KMS-11 (cell line): ENCODE data around the gene MPHOSPH6.

ENCODE experiments used
- H2AFZ ChIP-seq: fragments of 200-600 bp; sonication (generic); 2 replicates; pipeline ENCODE4 v1.6.1; 2016; ENCODE audit warnings: antibody characterized with exemption, mixed run types, low read depth
- H3K27ac ChIP-seq: fragments of 200-600 bp; sonication (generic); 2 replicates; pipeline ENCODE4 v1.6.1; 2016; ENCODE audit warnings: mild to moderate bottlenecking, mixed run types
- H3K27me3 ChIP-seq: fragments of 200-600 bp; sonication (generic); 2 replicates; pipeline ENCODE4 v1.6.1; 2017; ENCODE audit warnings: mild to moderate bottlenecking, low read depth, mixed run types, moderate library complexity; ENCODE audit not compliant: insufficient read depth
- H3K36me3 ChIP-seq: fragments of 200-600 bp; sonication (generic); 2 replicates; pipeline ENCODE4 v1.6.1; 2017; ENCODE audit warnings: mild to moderate bottlenecking, mixed run types; ENCODE audit not compliant: insufficient read depth
- H3K4me1 ChIP-seq: fragments of 200-600 bp; sonication (generic); 2 replicates; pipeline ENCODE4 v1.6.1; 2016; ENCODE audit warnings: mild to moderate bottlenecking, low read depth, mixed run types; ENCODE audit not compliant: poor library complexity, severe bottlenecking
- H3K4me2 ChIP-seq: fragments of 200-600 bp; sonication (generic); 2 replicates; pipeline ENCODE4 v1.7.0; 2016; ENCODE audit warnings: mild to moderate bottlenecking, mixed run types
- H3K4me3 ChIP-seq: fragments of 200-600 bp; sonication (generic); IDR thresholded peaks from 2 replicates; pipeline ENCODE4 v1.6.1; 2017; ENCODE audit warnings: low read depth, low read length, mixed read lengths; ENCODE audit not compliant: insufficient read depth
- H3K79me2 ChIP-seq: fragments of 200-600 bp; sonication (generic); 2 replicates; pipeline ENCODE4 v1.6.1; 2016; ENCODE audit warnings: low read depth, mixed run types; ENCODE audit not compliant: insufficient read depth
- H3K9ac ChIP-seq: fragments of 200-600 bp; sonication (generic); 2 replicates; pipeline ENCODE4 v1.6.1; 2016; ENCODE audit warnings: mild to moderate bottlenecking, mixed run types
- H4K20me1 ChIP-seq: fragments of 200-600 bp; sonication (generic); 2 replicates; pipeline ENCODE4 v1.6.1; 2016; ENCODE audit warnings: mild to moderate bottlenecking, mixed run types; ENCODE audit not compliant: insufficient read depth
- CTCF ChIP-seq: fragments of 200-600 bp; sonication (generic); conservative IDR thresholded peaks from 2 replicates; pipeline ENCODE4 v1.6.1; 2017; ENCODE audit warnings: low read depth, mild to moderate bottlenecking, antibody characterized with exemption, low read length, moderate library complexity, mixed read lengths

Gene MPHOSPH6

GRCh38 chr16:82138478-82139285, 31.3 kb downstream of the MPHOSPH6 start:
- Histone ChIP-seq H3K4me3 (no peak overlapping the region), H4K20me1 (no peaks in the 10 kb centered on the region), H3K79me2 (no peaks in the 10 kb centered on the region), H3K4me2 (no peak overlapping the region), H2AFZ (no peak overlapping the region), H3K27ac (no peak overlapping the region), H3K9ac (no peak overlapping the region), H3K36me3 (no peaks in the 10 kb centered on the region), H3K4me1 (no peaks in the 10 kb centered on the region), H3K27me3 (no peaks in the 10 kb centered on the region)
- no peak for TF ChIP-seq CTCF

GRCh38 chr16:82137822-82138167, 32.2 kb downstream of the MPHOSPH6 start:
- H3K9ac ChIP-seq, result no peak overlapping the region
- no peak overlapping the region for H2AFZ ChIP-seq
- no peak overlapping the region for H3K4me3 ChIP-seq
- no peaks in the 10 kb centered on the region for H3K79me2 ChIP-seq
- H3K27me3 ChIP-seq, result no peaks in the 10 kb centered on the region
- H3K4me1 ChIP-seq, result no peaks in the 10 kb centered on the region
- H3K27ac ChIP-seq, result no peak overlapping the region
- TF ChIP-seq CTCF, result no peak
- H3K36me3 ChIP-seq, result no peaks in the 10 kb centered on the region
- H3K4me2 ChIP-seq, result no peak overlapping the region
- no peaks in the 10 kb centered on the region for H4K20me1 ChIP-seq

- no peak overlapping the region for H3K27ac ChIP-seq
- H3K4me2 ChIP-seq, result no peak overlapping the region
- no peaks in the 10 kb centered on the region for H3K36me3 ChIP-seq
- H3K4me1 ChIP-seq, result no peaks in the 10 kb centered on the region
- H3K79me2 ChIP-seq, result no peaks in the 10 kb centered on the region
- TF ChIP-seq CTCF, result no peak
- H4K20me1 ChIP-seq, result no peaks in the 10 kb centered on the region
- H3K4me3 ChIP-seq, result no peak overlapping the region
- no peak overlapping the region for H2AFZ ChIP-seq
- no peaks in the 10 kb centered on the region for H3K27me3 ChIP-seq
- H3K9ac ChIP-seq, result no peak overlapping the region
Observed at GRCh38 chr16:82136956-82137821, 32.8 kb downstream of the MPHOSPH6 start.

GRCh38 chr16:82135844-82136243, 34.2 kb downstream of the MPHOSPH6 start:
- Histone ChIP-seq H4K20me1 (no peaks in the 10 kb centered on the region), H3K9ac (no peak overlapping the region), H3K36me3 (no peaks in the 10 kb centered on the region), H3K27ac (no peak overlapping the region), H3K79me2 (no peaks in the 10 kb centered on the region), H2AFZ (no peak overlapping the region), H3K4me3 (no peak overlapping the region), H3K4me1 (no peaks in the 10 kb centered on the region), H3K4me2 (no peak overlapping the region), H3K27me3 (no peaks in the 10 kb centered on the region)
- no peak for TF ChIP-seq CTCF
